Measurements from ENCODE around the gene RFX7.

- TF ChIP-seq CREB1 (IDR thresholded peaks at IDR 0.05; ENCODE audit: low read depth) (no peak), CEBPB (IDR thresholded peaks at IDR 0.05) (no peak), TAF1 (IDR thresholded peaks at IDR 0.05; ENCODE audit: low read depth) (no peak), EGR1 (IDR thresholded peaks at IDR 0.05) (no peak)
- TF ChIP-seq, protein P1, sequence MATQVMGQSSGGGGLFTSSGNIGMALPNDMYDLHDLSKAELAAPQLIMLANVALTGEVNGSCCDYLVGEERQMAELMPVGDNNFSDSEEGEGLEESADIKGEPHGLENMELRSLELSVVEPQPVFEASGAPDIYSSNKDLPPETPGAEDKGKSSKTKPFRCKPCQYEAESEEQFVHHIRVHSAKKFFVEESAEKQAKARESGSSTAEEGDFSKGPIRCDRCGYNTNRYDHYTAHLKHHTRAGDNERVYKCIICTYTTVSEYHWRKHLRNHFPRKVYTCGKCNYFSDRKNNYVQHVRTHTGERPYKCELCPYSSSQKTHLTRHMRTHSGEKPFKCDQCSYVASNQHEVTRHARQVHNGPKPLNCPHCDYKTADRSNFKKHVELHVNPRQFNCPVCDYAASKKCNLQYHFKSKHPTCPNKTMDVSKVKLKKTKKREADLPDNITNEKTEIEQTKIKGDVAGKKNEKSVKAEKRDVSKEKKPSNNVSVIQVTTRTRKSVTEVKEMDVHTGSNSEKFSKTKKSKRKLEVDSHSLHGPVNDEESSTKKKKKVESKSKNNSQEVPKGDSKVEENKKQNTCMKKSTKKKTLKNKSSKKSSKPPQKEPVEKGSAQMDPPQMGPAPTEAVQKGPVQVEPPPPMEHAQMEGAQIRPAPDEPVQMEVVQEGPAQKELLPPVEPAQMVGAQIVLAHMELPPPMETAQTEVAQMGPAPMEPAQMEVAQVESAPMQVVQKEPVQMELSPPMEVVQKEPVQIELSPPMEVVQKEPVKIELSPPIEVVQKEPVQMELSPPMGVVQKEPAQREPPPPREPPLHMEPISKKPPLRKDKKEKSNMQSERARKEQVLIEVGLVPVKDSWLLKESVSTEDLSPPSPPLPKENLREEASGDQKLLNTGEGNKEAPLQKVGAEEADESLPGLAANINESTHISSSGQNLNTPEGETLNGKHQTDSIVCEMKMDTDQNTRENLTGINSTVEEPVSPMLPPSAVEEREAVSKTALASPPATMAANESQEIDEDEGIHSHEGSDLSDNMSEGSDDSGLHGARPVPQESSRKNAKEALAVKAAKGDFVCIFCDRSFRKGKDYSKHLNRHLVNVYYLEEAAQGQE (IDR thresholded peaks at IDR 0.05; ENCODE audit: low read depth) = no peak
These were observed 166.6 kb downstream of the RFX7 start for GRCh38 chr15:56077081-56077480.

Data from Ishikawa (cell line).